ENCODE results near the gene BSDC1.
A peak's percentile ranks its signal among the peaks of the same experiment; 100 is the strongest.

BSDC1 gene

DNA sequence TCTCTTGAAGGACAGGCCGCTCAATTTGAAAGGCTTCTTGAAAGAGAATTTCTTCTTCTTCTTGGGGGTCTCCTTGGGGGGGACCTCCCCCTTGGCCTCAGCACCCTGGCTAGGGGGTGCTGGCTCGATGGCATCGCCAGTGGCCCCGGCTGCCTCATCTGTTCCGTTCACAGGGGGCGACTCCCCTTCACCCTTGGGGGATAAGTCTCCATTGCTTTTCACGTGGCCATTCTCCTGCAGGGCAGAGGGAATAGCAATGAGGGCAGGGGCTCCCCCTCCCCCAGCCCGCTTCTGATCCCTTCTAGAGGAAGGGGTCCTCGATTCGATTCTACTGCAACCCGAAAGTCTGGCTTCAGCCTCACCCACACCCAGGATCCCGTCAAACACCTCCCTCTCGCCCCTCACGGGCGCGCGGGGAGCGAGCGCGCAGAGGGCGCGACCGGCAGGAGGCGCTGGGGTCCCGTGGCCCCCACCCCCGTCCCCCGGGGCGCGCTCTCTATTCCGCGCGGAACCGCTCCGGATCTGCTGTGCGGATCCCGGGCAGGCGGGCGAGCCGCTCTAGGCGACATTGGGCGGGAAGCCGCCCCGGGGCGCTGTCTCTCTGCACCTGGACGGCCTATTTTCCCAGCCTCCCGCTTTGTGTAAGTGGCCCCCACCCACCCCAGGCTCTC, 59.2 kb downstream of the BSDC1 start:
- peak overlapping the region; percentile 33 to 80 (median 66) for H3K4me3 ChIP-seq (ENCODE audit: control insufficient read depth in 1 of 7, extremely low read depth in 1 of 7, insufficient read depth in 4 of 7, low read depth in 2 of 7, low read length in 6 of 7)
- ChIA-PET POLR2A (interaction anchor here (1.1 to 3.6 kb wide), 6 partner anchors 12 to 94 kb away, joined by 3 to 27 read pairs (median 10); partner anchors contain the start of genes FAM229A and TSSK3), CTCF (interaction anchor here (1.0 to 3.5 kb wide), 7 partner anchors 12 to 38 kb away, joined by 3 to 29 read pairs (median 16); no protein-coding TSS in a partner anchor)
- DNase-seq: peak; percentile 56 to 73 (median 65)
- H3K27me3 ChIP-seq (replicated peaks in 2 of 5; ENCODE audit: control insufficient read depth in 4 of 5, insufficient read depth in 5 of 5, low read length in 4 of 5): peaks cover 0 to 3% (median 0%) of the 10 kb centered on the region in 5 experiments
- H3K36me3 ChIP-seq (ENCODE audit: control insufficient read depth in 4 of 4, insufficient read depth in 4 of 4, low read length in 3 of 4): peaks cover 9 to 40% (median 30%) of the 10 kb centered on the region in 4 experiments
- peak overlapping the region in 1 of 2 experiments; percentile 20 for H3K27ac ChIP-seq (ENCODE audit: insufficient read depth in 1 of 2, low read depth in 1 of 2, low read length in 2 of 2, poor library complexity in 1 of 2, severe bottlenecking in 2 of 2)
- no peaks in the 10 kb centered on the region for H3K9me3 ChIP-seq (ENCODE audit: control extremely low read depth in 1 of 5, control insufficient read depth in 4 of 5, insufficient read depth in 2 of 5, low read depth in 1 of 5, low read length in 4 of 5)
- H3K4me1 ChIP-seq (ENCODE audit: control extremely low read depth in 1 of 4, control insufficient read depth in 4 of 4, insufficient read depth in 4 of 4, low read length in 3 of 4): peaks cover 0 to 52% (median 50%) of the 10 kb centered on the region in 4 experiments
- 2% methylated on average over 31 of the region's 46 CpGs for WGBS (ENCODE audit: insufficient coverage)

GRCh38 chr1:32334274-32334861, 59.9 kb downstream of the BSDC1 start:
- Histone ChIP-seq H3K4me3 (ENCODE audit: control insufficient read depth in 1 of 7, extremely low read depth in 1 of 7, insufficient read depth in 4 of 7, low read depth in 2 of 7, low read length in 6 of 7) (peak overlapping the region in 6 of 7 experiments; percentile 51 to 80 (median 66)), H3K4me1 (ENCODE audit: control extremely low read depth in 1 of 4, control insufficient read depth in 4 of 4, insufficient read depth in 4 of 4, low read length in 3 of 4) (peaks cover 0 to 48% (median 45%) of the 10 kb centered on the region in 4 experiments), H3K9me3 (ENCODE audit: control extremely low read depth in 1 of 5, control insufficient read depth in 4 of 5, insufficient read depth in 2 of 5, low read depth in 1 of 5, low read length in 4 of 5) (no peaks in the 10 kb centered on the region), H3K36me3 (ENCODE audit: control insufficient read depth in 4 of 4, insufficient read depth in 4 of 4, low read length in 3 of 4) (peaks cover 9 to 46% (median 35%) of the 10 kb centered on the region in 4 experiments), H3K27ac (ENCODE audit: insufficient read depth in 1 of 2, low read depth in 1 of 2, low read length in 2 of 2, poor library complexity in 1 of 2, severe bottlenecking in 2 of 2) (no peak overlapping the region), H3K27me3 (replicated peaks in 2 of 5; ENCODE audit: control insufficient read depth in 4 of 5, insufficient read depth in 5 of 5, low read length in 4 of 5) (peaks cover 0 to 3% (median 0%) of the 10 kb centered on the region in 5 experiments)
- WGBS (ENCODE audit: insufficient coverage): 62% methylated on average over 5 of the region's 9 CpGs
- DNase-seq: no peak
- ChIA-PET CTCF (interaction anchor here (1.7 to 2.2 kb wide), 2 partner anchors 38 to 118 kb away, joined by 3 to 16 read pairs; no protein-coding TSS in a partner anchor), POLR2A (interaction anchor here (1.3 to 3.6 kb wide), 3 partner anchors 12 to 38 kb away, joined by 7 to 27 read pairs (median 13); partner anchors contain the start of genes FAM229A and TSSK3)

GRCh38 chr1:32333251-32333963, 60.8 kb downstream of the BSDC1 start:
- H3K4me3 ChIP-seq (ENCODE audit: control insufficient read depth in 1 of 7, extremely low read depth in 1 of 7, insufficient read depth in 4 of 7, low read depth in 2 of 7, low read length in 6 of 7): no peak overlapping the region
- peaks cover 0 to 3% (median 0%) of the 10 kb centered on the region in 5 experiments for H3K27me3 ChIP-seq (replicated peaks in 2 of 5; ENCODE audit: control insufficient read depth in 4 of 5, insufficient read depth in 5 of 5, low read length in 4 of 5)
- no peaks in the 10 kb centered on the region for H3K9me3 ChIP-seq (ENCODE audit: control extremely low read depth in 1 of 5, control insufficient read depth in 4 of 5, insufficient read depth in 2 of 5, low read depth in 1 of 5, low read length in 4 of 5)
- H3K4me1 ChIP-seq (ENCODE audit: control extremely low read depth in 1 of 4, control insufficient read depth in 4 of 4, insufficient read depth in 4 of 4, low read length in 3 of 4): peaks cover 0 to 39% (median 36%) of the 10 kb centered on the region in 4 experiments
- ChIA-PET POLR2A (no interaction called here), CTCF (interaction anchor here (1.3 to 2.2 kb wide), 4 partner anchors 10 to 117 kb away, joined by 3 to 16 read pairs (median 6); no protein-coding TSS in a partner anchor)
- WGBS (ENCODE audit: insufficient coverage): 83% methylated on average over 1 of the region's 3 CpGs
- peaks cover 12 to 55% (median 43%) of the 10 kb centered on the region in 4 experiments for H3K36me3 ChIP-seq (ENCODE audit: control insufficient read depth in 4 of 4, insufficient read depth in 4 of 4, low read length in 3 of 4)
- no peak for DNase-seq
- H3K27ac ChIP-seq (ENCODE audit: insufficient read depth in 1 of 2, low read depth in 1 of 2, low read length in 2 of 2, poor library complexity in 1 of 2, severe bottlenecking in 2 of 2): no peak overlapping the region

GRCh38 chr1:32332290-32333079, 61.8 kb downstream of the BSDC1 start:
- no peak overlapping the region for H3K27ac ChIP-seq (ENCODE audit: insufficient read depth in 1 of 2, low read depth in 1 of 2, low read length in 2 of 2, poor library complexity in 1 of 2, severe bottlenecking in 2 of 2)

GRCh38 chr1:32331549-32331948, 62.7 kb downstream of the BSDC1 start:
- Histone ChIP-seq H3K27me3 (replicated peaks in 2 of 5; ENCODE audit: control insufficient read depth in 4 of 5, insufficient read depth in 5 of 5, low read length in 4 of 5) (no peaks in the 10 kb centered on the region), H3K9me3 (ENCODE audit: control extremely low read depth in 1 of 5, control insufficient read depth in 4 of 5, insufficient read depth in 2 of 5, low read depth in 1 of 5, low read length in 4 of 5) (no peaks in the 10 kb centered on the region), H3K4me3 (ENCODE audit: control insufficient read depth in 1 of 7, extremely low read depth in 1 of 7, insufficient read depth in 4 of 7, low read depth in 2 of 7, low read length in 6 of 7) (no peak overlapping the region), H3K4me1 (ENCODE audit: control extremely low read depth in 1 of 4, control insufficient read depth in 4 of 4, insufficient read depth in 4 of 4, low read length in 3 of 4) (peaks cover 0 to 21% (median 17%) of the 10 kb centered on the region in 4 experiments), H3K27ac (ENCODE audit: insufficient read depth in 1 of 2, low read depth in 1 of 2, low read length in 2 of 2, poor library complexity in 1 of 2, severe bottlenecking in 2 of 2) (no peak overlapping the region), H3K36me3 (ENCODE audit: control insufficient read depth in 4 of 4, insufficient read depth in 4 of 4, low read length in 3 of 4) (peaks cover 21 to 73% (median 59%) of the 10 kb centered on the region in 4 experiments)
- over 99% methylated on average over 11 of the region's 12 CpGs for WGBS (ENCODE audit: insufficient coverage)
- CTCF ChIA-PET: interaction anchor here (0.8 to 1.6 kb wide), 8 partner anchors 10 to 116 kb away, joined by 3 to 8 read pairs (median 4); no protein-coding TSS in a partner anchor
- POLR2A ChIA-PET: interaction anchor here (1.6 kb wide), 1 partner anchor 10 kb away, joined by 3 read pairs; no protein-coding TSS in a partner anchor
- DNase-seq: no peak

More at GRCh38 chr1:32332290-32333079, 61.8 kb downstream of the BSDC1 start:
- POLR2A ChIA-PET: interaction anchor here (1.6 kb wide), 1 partner anchor 11 kb away, joined by 3 read pairs; no protein-coding TSS in a partner anchor
- Histone ChIP-seq H3K9me3 (ENCODE audit: control extremely low read depth in 1 of 5, control insufficient read depth in 4 of 5, insufficient read depth in 2 of 5, low read depth in 1 of 5, low read length in 4 of 5) (no peaks in the 10 kb centered on the region), H3K4me3 (ENCODE audit: control insufficient read depth in 1 of 7, extremely low read depth in 1 of 7, insufficient read depth in 4 of 7, low read depth in 2 of 7, low read length in 6 of 7) (no peak overlapping the region), H3K27me3 (replicated peaks in 2 of 5; ENCODE audit: control insufficient read depth in 4 of 5, insufficient read depth in 5 of 5, low read length in 4 of 5) (peaks cover 0 to 3% (median 0%) of the 10 kb centered on the region in 5 experiments), H3K4me1 (ENCODE audit: control extremely low read depth in 1 of 4, control insufficient read depth in 4 of 4, insufficient read depth in 4 of 4, low read length in 3 of 4) (peaks cover 0 to 30% (median 27%) of the 10 kb centered on the region in 4 experiments), H3K36me3 (ENCODE audit: control insufficient read depth in 4 of 4, insufficient read depth in 4 of 4, low read length in 3 of 4) (peaks cover 18 to 65% (median 51%) of the 10 kb centered on the region in 4 experiments)
- 100% methylated on average over 1 of the region's 3 CpGs for WGBS (ENCODE audit: insufficient coverage)
- no peak for DNase-seq
- CTCF ChIA-PET: interaction anchor here (0.8 to 2.2 kb wide), 8 partner anchors 9 to 117 kb away, joined by 3 to 16 read pairs (median 4); no protein-coding TSS in a partner anchor

GRCh38 chr1:32330558-32331151, 63.6 kb downstream of the BSDC1 start:
- peaks cover 21 to 79% (median 62%) of the 10 kb centered on the region in 4 experiments for H3K36me3 ChIP-seq (ENCODE audit: control insufficient read depth in 4 of 4, insufficient read depth in 4 of 4, low read length in 3 of 4)
- CTCF ChIA-PET: interaction anchor here (0.9 to 1.6 kb wide), 7 partner anchors 9 to 115 kb away, joined by 3 to 8 read pairs (median 4); no protein-coding TSS in a partner anchor

More at GRCh38 chr1:32330558-32331151, 63.6 kb downstream of the BSDC1 start:
- Histone ChIP-seq H3K27ac (ENCODE audit: insufficient read depth in 1 of 2, low read depth in 1 of 2, low read length in 2 of 2, poor library complexity in 1 of 2, severe bottlenecking in 2 of 2) (no peak overlapping the region), H3K4me3 (ENCODE audit: control insufficient read depth in 1 of 7, extremely low read depth in 1 of 7, insufficient read depth in 4 of 7, low read depth in 2 of 7, low read length in 6 of 7) (no peak overlapping the region), H3K27me3 (replicated peaks in 2 of 5; ENCODE audit: control insufficient read depth in 4 of 5, insufficient read depth in 5 of 5, low read length in 4 of 5) (no peaks in the 10 kb centered on the region), H3K4me1 (ENCODE audit: control extremely low read depth in 1 of 4, control insufficient read depth in 4 of 4, insufficient read depth in 4 of 4, low read length in 3 of 4) (peaks cover 0 to 15% (median 12%) of the 10 kb centered on the region in 4 experiments), H3K9me3 (ENCODE audit: control extremely low read depth in 1 of 5, control insufficient read depth in 4 of 5, insufficient read depth in 2 of 5, low read depth in 1 of 5, low read length in 4 of 5) (no peaks in the 10 kb centered on the region)
- POLR2A ChIA-PET: no interaction called here
- WGBS (ENCODE audit: insufficient coverage): 98% methylated on average over 12 of the region's 12 CpGs
- no peak for DNase-seq

All from common myeloid progenitor, CD34-positive (primary cell).